Endothelial cell of umbilical vein (primary cell): ENCODE data around the gene RIMS4.

ENCODE experiments used
- EZH2 ChIP-seq: IDR thresholded peaks from 2 replicates; pipeline ENCODE4 v1.6.1; 2012; ENCODE audit warnings: borderline replicate concordance, low read depth, mild to moderate bottlenecking, moderate library complexity, low read length, inconsistent platforms; ENCODE audit not compliant: severe bottlenecking
- FOS ChIP-seq: IDR thresholded peaks from 2 replicates; pipeline ENCODE4 v1.6.1; 2011; ENCODE audit warnings: mild to moderate bottlenecking, low read length, moderate library complexity, borderline replicate concordance; ENCODE audit not compliant: insufficient read depth
- JUN ChIP-seq: IDR thresholded peaks from 2 replicates; pipeline ENCODE4 v1.6.1; 2011; ENCODE audit warnings: borderline replicate concordance, low read depth; ENCODE audit not compliant: insufficient read length, insufficient read depth
- MAX ChIP-seq: IDR thresholded peaks from 2 replicates; pipeline ENCODE4 v1.6.1; 2011; ENCODE audit not compliant: insufficient read depth, insufficient read length
- POLR2A ChIP-seq: IDR thresholded peaks from 2 replicates; pipeline ENCODE4 v1.6.1; 2012; ENCODE audit warnings: low read depth, mild to moderate bottlenecking, control low read depth, low read length
- POLR2AphosphoS5 ChIP-seq: IDR thresholded peaks from 2 replicates; pipeline ENCODE4 v1.6.1; 2012; ENCODE audit warnings: low read depth, mild to moderate bottlenecking, control low read depth, low read length, moderate library complexity; ENCODE audit not compliant: insufficient read depth
- TF ChIP-seq, protein P1 (sequence below), 2 donors: IDR thresholded peaks; 1 replicate in 1 of 2; 2 replicates in 1 of 2; pipeline ENCODE4 v1.5.1; 2011; ENCODE audit warnings: low read length in 2 of 2, mild to moderate bottlenecking in 2 of 2, moderate library complexity in 2 of 2, control low read depth in 1 of 2, inconsistent platforms in 1 of 2, low read depth in 1 of 2; ENCODE audit not compliant: insufficient read depth in 1 of 2; ENCODE audit errors: extremely low read depth in 1 of 2

- TF ChIP-seq, protein P1, sequence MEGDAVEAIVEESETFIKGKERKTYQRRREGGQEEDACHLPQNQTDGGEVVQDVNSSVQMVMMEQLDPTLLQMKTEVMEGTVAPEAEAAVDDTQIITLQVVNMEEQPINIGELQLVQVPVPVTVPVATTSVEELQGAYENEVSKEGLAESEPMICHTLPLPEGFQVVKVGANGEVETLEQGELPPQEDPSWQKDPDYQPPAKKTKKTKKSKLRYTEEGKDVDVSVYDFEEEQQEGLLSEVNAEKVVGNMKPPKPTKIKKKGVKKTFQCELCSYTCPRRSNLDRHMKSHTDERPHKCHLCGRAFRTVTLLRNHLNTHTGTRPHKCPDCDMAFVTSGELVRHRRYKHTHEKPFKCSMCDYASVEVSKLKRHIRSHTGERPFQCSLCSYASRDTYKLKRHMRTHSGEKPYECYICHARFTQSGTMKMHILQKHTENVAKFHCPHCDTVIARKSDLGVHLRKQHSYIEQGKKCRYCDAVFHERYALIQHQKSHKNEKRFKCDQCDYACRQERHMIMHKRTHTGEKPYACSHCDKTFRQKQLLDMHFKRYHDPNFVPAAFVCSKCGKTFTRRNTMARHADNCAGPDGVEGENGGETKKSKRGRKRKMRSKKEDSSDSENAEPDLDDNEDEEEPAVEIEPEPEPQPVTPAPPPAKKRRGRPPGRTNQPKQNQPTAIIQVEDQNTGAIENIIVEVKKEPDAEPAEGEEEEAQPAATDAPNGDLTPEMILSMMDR (IDR thresholded peaks at IDR 0.05; ENCODE audit: extremely low read depth in 1 of 2, insufficient read depth in 1 of 2, low read depth in 1 of 2, low read length in 2 of 2), result no peak
- TF ChIP-seq POLR2A (no peak), EZH2 (no peak), JUN (no peak), MAX (no peak), POLR2AphosphoS5 (no peak), FOS (no peak)
Observed at GRCh38 chr20:44724423-44725091, 85.8 kb downstream of the RIMS4 start.
